Activated naive CD4-positive, alpha-beta T cell treated with anti-CD3 and anti-CD28 coated beads, Interleukin-2, amount 50 U/mL, for 72 hours (primary cell): ENCODE results near the gene ANP32A. TPM values are rescaled to one million over a fixed set of nuclear protein-coding genes. Genes with fewer than 3 reads are reported as not detected.
A peak's percentile ranks its signal among the peaks of the same experiment; 100 is the strongest.
"Not testable (repeated sequence)": the region's sequence is repeated elsewhere in the genome, so short reads cannot be mapped to it uniquely, and the experiment has no call there.

Experiments used
- ATAC-seq, 2 donors: fragments of 150-1000 bp; cut with Tn5 transposase; 2 replicates each; pipeline ENCODE4 v1.10.0; 2021; ENCODE audit warnings: mild to moderate bottlenecking in 2 of 2, moderate library complexity in 2 of 2
- DNase-seq, 2 donors: peaks; one replicate each; pipeline ENCODE4 v3.0.0; 2021 to 2022; ENCODE audit warnings: low spot score in 2 of 2
- H3K27ac Mint-ChIP-seq, 2 donors: one replicate each; pipeline ENCODE4 v1.8.0; 2022; ENCODE audit warnings: mild to moderate bottlenecking in 2 of 2, mixed read lengths in 2 of 2
- H3K36me3 Mint-ChIP-seq, 2 donors: one replicate each; pipeline ENCODE4 v1.8.0; 2022; ENCODE audit warnings: mixed read lengths in 2 of 2
- H3K9me3 Mint-ChIP-seq, 2 donors: one replicate each; pipeline ENCODE4 v1.8.0; 2022; ENCODE audit warnings: mixed read lengths in 2 of 2
- total RNA-seq, 2 donors: library from RNA; stranded (reverse); gene quantifications; one replicate each; pipeline ENCODE4 v1.2.3, GENCODE V29; 2022

The ANP32A gene
- total RNA-seq, 2 donors from 2014 or later: 136 to 237 TPM

DNA sequence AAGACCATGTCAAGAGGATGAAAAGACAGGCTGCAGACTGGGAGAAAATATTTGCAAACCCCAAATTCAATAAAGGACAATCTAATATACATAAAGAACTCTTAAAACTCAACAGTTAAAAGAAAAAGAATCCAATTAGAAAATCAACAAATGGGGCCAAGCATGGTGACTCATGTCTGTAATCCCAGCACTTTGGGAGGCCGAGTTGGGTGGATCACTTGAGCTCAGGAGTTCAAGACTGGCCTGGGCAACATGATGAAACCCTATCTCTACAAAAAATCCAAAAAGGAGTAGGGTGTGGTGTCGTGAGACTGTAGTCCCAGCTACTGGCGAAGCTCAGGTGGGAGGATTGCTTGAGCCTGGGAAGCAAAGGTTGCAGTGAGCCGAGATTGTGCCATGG is 57.6 kb downstream of the ANP32A start:
- DNase-seq (no peak), ATAC-seq (no peak)
- H3K36me3 Mint-ChIP-seq: no peaks in the 10 kb centered on the region
- H3K9me3 Mint-ChIP-seq: no peaks in the 10 kb centered on the region
- no peak overlapping the region for H3K27ac Mint-ChIP-seq

DNA sequence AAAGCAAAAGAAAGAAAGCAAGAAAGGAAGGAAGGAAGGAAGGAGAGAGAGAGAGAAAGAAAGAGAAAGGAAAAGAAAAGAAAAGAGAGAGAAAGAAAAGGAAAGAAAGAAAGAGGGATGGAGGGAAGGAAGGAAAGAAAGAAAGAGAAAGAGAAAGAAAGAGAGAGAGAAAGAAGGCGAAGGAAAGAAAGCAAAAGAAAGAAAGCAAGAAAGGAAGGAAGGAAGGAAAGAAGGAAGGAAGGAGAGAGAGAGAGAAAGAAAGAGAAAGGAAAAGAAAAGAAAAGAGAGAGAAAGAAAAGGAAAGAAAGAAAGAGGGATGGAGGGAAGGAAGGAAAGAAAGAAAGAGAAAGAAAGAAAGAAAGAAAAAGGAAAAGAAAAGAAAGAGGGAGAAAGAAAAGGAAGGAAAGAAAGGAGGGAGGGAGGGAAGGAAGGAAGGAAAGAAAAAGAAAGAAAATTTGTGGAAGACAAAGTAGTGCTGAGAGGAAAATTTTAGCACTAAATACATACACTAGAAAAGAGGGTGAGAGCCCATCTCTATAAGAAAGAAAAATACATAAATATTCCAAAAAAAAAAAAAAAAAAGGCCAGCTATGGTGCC is 60.6 kb downstream of the ANP32A start:
- H3K36me3 Mint-ChIP-seq, H3K9me3 Mint-ChIP-seq, ATAC-seq, DNase-seq, H3K27ac Mint-ChIP-seq: not testable (repeated sequence)

DNA sequence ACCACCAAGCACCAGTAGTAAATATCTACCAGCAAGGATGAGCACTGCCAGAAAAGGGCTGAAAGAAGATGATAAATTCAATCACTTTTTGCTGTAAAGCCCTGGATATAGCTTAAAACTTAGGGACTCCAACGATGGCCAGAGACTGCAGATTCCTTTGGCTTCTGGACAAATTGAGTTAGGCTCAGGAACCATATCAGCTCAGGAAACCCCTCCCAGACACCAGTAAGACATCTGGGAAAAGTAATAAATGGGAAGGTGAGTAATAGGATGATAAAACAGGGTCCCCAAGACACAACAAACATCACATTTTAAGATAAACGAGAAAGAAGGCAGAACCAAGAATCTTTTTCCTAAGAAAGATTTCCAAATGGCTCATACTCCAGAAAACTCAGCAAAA is 65.0 kb downstream of the ANP32A start:
- DNase-seq (no peak), ATAC-seq (no peak)
- Mint-ChIP-seq H3K36me3 (peaks cover 0 to 6% of the 10 kb centered on the region in 2 donors), H3K9me3 (no peaks in the 10 kb centered on the region), H3K27ac (no peak overlapping the region)

DNA sequence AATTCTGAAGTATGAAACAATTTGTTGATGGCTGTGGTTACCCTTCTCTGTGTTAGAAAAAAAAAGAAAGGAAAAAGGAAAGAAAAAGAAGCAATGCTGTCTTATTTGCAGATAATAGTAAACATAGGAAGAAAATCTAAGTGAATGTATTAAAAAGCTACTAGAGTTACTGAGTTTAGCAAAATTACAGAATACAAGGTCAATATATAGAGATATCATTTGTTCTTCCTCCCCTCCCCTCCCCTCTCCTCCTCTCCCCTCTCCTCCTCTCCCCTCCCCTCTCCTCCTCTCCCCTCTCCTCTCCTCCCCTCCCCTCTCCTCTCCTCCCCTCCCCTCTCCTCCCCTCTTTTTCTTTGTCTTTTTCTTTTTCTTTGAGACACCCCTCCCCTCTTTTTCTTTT is 69.1 kb downstream of the ANP32A start:
- ATAC-seq: no peak
- no peak overlapping the region for H3K27ac Mint-ChIP-seq

DNA sequence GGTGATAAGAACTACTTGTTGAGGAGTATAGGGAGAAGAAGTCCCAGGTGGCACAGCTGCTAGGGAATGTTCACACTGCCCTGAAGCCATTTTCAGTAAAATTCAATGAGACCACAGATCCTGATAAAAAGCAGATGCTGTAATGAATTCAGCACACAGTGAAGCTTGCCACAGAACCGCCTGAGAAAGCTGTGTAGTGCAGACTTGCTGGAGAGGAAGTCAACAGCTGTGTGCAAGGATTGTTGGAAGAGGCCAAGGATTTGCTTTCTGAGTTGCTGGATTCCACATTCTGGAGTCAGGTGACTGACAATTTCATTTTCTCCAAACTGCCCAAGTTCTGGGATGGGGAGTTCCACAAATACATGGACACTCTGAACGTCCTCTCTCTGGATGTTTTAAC is 70.9 kb downstream of the ANP32A start:
- Mint-ChIP-seq H3K9me3 (no peaks in the 10 kb centered on the region), H3K27ac (no peak overlapping the region), H3K36me3 (peaks cover 0 to 2% of the 10 kb centered on the region in 2 donors)
- DNase-seq (no peak), ATAC-seq (no peak)

More for the DNA sequence above, 69.1 kb downstream of the ANP32A start:
- Mint-ChIP-seq H3K36me3 (peaks cover 0 to 6% of the 10 kb centered on the region in 2 donors), H3K9me3 (no peaks in the 10 kb centered on the region)
- DNase-seq: no peak

DNA sequence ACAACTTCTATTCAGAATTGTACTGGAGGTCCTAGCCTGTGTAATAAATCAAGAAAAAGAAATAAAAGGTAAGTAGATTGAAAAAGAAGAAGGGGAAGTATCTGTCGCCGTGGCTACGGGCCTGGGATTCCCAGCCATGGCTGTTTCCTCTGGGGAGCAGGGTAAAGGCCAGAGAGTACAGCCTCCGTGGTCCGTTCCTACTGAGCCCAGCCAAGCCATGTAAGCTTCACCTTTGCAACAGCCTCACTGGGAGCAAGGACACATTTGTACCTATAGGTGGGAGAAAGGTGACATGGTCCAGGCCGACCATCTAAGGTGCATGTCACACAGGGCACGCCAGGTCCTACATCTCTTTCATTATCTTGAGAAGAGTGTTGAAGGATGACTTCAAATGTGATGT is 71.3 kb downstream of the ANP32A start:
- no peaks in the 10 kb centered on the region for H3K36me3 Mint-ChIP-seq
- ATAC-seq: no peak
- no peak for DNase-seq
- no peak overlapping the region for H3K27ac Mint-ChIP-seq
- H3K9me3 Mint-ChIP-seq: no peaks in the 10 kb centered on the region

DNA sequence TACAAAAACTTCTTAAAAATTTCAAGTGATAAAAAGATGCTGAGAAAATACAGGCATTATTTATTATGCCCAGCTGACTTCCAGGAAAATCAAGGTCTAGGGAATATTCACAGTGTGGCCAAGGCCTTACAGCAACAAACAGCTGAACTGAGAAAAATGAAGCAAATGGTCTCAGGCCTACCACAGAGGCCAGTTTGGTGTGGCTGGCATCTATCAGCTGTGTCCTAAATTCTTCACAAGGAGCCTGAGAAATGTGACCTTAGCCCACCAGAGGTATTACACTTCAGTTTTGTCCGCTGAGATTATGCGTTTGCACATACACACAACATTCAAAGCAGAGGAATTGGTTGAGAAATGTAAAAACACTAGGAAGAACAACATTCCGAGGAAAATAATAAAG is 77.4 kb downstream of the ANP32A start:
- Mint-ChIP-seq H3K36me3 (no peaks in the 10 kb centered on the region), H3K9me3 (no peaks in the 10 kb centered on the region), H3K27ac (no peak overlapping the region)
- ATAC-seq (no peak), DNase-seq (no peak)

DNA sequence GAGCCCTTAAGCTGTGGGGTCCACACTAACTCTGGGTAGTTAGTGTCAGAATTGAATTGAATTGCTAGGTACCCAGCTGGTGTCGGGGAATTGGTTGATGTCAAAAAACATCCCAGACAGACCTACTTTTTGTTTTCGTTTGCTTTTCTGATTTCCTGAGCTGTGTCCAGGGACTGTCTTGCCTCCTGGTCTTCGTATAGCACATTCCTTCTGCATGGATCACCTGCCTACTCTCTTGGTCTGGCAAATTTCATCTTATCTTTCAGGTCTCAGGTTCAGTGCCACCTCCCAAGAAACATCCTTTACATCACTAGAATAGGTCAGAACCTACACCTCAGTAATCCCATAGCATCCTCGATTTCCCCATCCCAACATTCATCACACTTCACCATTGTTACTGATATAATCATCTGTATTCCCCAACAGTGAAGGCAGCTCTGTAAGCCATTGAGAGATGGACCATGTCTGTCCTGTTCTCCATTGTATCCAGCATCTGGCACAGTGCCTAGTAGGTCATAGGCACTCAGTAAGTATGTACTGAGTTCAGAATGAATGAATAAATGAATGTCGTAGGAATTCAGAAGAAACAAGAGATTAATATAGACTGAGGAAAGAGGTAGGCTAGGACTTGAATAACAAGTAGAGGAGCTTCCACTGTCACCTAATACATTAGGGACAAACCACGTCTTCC is 81.2 kb downstream of the ANP32A start:
- Mint-ChIP-seq H3K36me3 (no peaks in the 10 kb centered on the region), H3K27ac (no peak overlapping the region), H3K9me3 (no peaks in the 10 kb centered on the region)
- no peak for DNase-seq
- ATAC-seq: no peak

DNA sequence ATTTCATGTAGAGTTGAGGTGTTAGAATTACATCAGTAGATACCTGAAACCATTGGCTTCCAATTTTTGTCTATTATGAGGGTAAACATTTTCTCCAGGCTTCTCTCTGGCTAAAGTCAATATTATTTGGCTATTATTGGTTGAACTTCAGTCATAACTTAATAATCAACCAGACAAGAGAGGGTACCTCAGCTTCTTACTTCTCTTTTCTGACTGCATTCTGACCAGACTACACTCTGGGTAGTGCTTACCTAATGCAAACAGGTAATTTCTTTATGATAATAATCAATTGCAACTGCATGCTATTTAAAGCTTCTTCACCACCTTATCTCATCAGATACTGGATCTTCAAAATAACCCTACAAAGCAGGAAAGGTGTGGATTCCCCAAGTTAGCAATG is 85.1 kb downstream of the ANP32A start:
- H3K27ac Mint-ChIP-seq: no peak overlapping the region
- ATAC-seq: no peak
- no peak for DNase-seq
- H3K36me3 Mint-ChIP-seq: no peaks in the 10 kb centered on the region
- H3K9me3 Mint-ChIP-seq: no peaks in the 10 kb centered on the region

DNA sequence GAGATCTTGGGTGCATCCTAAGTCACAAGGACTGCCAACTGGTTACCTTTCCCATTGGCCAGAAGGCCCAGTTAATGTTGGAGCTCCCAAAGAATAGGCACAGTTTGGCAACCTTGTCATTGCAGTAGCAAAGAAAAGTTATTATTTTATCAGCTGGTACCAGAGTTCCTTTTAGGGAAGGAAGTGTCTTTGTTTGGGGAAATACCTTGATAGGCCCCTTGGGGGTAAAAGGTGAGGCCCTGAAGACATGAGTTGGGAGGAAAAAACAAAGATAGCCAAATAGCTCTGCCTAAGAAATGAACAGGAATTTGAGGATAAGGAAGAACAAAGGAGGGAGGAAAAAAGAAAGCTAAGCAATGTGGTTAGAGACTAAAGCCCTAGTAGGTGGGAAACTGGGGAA is 85.8 kb downstream of the ANP32A start:
- H3K36me3 Mint-ChIP-seq: no peaks in the 10 kb centered on the region

DNA sequence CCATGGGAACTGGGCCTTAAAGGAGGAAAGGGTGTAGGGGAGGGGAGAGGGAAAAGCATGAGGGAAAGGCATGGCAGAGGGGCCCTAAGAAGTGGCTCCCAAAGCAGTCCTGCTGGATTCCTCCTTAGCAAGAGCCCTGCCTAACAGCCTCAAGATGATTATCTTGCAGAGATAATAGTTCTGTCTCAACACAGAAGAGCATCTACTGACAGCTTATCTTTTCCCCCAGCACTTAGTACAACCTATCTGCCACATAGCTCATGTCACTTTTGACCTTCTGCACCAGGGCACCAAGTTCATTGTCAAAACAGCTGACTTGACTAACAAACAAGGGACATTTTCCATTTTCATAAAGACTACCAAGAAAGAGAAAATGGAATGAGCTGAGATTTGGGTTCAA is 86.3 kb downstream of the ANP32A start:
- Mint-ChIP-seq H3K9me3 (no peaks in the 10 kb centered on the region), H3K27ac (no peak overlapping the region), H3K36me3 (no peaks in the 10 kb centered on the region)

More for the DNA sequence above, 85.8 kb downstream of the ANP32A start:
- no peaks in the 10 kb centered on the region for H3K9me3 Mint-ChIP-seq
- no peak overlapping the region for H3K27ac Mint-ChIP-seq
- DNase-seq (no peak), ATAC-seq (no peak)

DNA sequence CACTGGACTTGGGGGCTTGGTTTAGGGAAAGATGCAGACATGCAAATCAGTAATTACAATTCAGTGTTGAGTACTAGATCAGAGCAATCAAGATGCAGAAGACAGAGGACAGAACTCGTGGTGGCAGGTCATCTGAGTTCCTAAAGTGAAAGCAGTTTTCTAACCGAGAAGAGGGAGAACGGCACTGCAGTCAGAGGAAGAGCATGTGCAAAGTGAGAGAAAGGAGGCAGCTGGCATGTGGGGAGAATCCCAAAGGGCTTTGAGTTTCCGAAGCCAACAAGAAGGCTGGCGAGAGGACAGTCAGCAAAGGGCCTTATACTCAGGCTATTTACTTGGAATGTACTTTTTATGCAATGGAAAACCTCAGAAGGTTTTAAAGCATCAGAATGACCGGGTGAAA is 87.0 kb downstream of the ANP32A start:
- DNase-seq (no peak), ATAC-seq (no peak)
- Mint-ChIP-seq H3K36me3 (no peaks in the 10 kb centered on the region), H3K9me3 (no peaks in the 10 kb centered on the region), H3K27ac (no peak overlapping the region)

More for the DNA sequence above, 86.3 kb downstream of the ANP32A start:
- ATAC-seq (no peak), DNase-seq (no peak)

DNA sequence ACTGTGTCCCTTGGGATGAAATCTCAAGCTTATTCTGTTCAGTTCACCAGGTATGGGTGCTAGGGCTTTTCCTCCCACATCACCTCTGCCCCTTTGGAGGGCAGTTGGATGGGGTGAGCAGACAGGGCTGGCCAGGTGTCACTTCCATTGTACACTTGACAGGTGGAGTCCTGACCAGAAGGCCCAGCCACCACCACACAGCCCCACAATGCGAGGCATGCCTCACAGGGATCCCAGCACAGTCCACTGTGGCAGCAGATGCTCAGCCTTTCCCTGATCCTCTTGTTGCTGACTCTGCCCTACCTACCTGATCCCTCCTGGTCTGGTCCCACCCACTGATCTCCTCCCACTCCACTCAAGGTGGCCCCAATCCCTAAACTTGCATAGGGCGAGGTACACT is 88.2 kb downstream of the ANP32A start:
- ATAC-seq (no peak), DNase-seq (no peak)
- Mint-ChIP-seq H3K27ac (no peak overlapping the region), H3K36me3 (no peaks in the 10 kb centered on the region), H3K9me3 (no peaks in the 10 kb centered on the region)

DNA sequence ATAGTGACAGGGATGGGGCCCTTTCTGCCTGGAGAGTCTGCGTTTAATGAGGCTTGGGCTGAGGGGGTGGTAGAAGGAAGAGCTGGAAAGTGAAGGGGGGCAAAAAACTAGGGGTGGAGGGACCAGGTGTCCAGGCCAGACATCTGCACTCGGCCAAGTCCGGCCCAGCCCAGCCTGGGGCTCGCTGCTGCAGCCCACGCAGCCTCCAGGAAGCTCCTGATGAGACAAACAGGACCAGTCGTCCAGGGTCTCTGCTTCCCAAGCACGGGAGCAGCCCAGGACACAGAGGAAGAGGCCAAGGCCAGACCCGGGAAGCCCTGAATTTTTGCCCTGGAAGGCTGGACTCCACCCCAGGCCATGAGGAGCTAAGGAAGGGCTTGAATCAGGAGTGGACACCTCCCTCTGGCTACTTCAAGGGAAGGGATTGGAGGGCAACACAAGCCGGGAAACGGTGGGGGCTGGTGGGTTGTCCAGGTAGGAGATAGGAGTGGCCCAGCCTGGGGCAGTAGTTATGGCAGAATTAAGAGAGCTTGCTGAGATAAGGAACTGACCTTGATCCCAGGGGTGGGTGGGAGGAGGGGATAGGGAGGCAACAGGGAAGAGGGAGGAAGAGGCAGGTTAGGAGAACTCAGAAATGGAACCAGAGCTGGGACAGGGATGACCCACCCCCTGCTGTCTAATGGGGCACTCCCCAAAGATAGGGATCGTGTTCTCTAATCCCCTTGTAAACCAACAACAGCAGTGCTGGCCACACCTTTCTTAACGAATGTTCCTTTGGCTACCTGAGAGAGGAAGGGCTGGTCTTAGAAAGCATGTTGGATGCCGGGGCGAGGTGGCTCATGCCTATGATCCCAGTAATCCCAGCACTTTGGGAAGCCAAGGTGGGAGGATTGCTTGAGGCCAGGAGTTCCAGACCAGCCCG is 89.5 kb downstream of the ANP32A start:
- no peak for ATAC-seq
- Mint-ChIP-seq H3K27ac (no peak overlapping the region), H3K36me3 (no peaks in the 10 kb centered on the region), H3K9me3 (no peaks in the 10 kb centered on the region)
- no peak for DNase-seq

DNA sequence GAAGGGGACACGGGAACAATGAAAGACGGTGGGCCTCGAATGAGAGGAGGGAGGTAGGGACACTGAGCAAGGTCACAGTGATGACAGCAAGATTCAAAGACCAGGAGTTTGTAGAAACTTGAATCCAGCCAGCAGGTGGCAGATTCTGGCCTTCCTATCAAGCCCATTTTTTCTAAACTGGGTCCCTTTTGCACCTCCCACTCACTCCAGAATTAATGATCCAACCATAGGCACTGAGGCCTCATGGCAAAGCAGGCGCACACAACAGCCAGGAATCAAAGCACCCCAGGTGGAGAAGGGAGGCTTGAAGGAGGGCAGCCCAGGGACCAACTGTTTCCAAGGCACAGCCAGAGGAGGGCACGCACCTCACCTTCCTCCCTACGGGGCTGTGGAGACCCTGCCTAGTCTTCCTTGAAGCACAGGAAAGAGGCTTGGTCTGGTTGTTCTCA is 90.2 kb downstream of the ANP32A start:
- ATAC-seq (no peak), DNase-seq (peak in 1 of 2 donors; percentile 5)
- Mint-ChIP-seq H3K9me3 (no peaks in the 10 kb centered on the region), H3K36me3 (no peaks in the 10 kb centered on the region), H3K27ac (no peak overlapping the region)

DNA sequence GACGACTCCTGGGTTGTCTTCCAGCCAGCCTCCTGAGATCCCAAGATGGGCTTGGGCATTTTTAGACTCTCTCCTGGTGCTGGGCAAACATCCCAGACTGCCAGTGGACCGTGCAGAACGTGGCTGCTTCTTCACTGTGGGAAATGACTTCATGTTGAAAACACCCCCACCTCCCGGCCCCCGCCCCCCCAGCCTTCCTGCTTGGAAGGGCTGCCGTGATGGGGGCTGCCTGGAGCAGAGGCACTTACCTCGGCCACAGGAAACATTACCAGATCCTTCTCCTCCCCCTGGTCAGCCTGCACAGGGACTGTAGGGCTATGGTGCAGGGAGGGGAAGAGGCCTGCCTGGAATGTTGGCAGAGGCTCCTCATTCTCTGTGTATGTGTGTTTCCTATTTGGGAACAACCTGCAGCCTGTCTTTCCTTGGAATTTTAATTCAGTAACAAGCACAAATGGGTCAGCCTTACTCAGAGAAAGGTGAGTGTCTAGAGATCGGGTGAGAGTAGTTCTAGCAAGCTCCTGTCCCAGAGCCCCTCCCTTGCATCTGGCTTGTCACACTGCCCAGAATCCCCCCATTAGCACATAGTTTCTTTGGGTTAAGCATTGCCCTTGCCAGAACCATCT is 90.8 kb downstream of the ANP32A start:
- no peak overlapping the region for H3K27ac Mint-ChIP-seq
- ATAC-seq: no peak

More for the DNA sequence above, 90.8 kb downstream of the ANP32A start:
- no peak for DNase-seq
- Mint-ChIP-seq H3K9me3 (no peaks in the 10 kb centered on the region), H3K36me3 (no peaks in the 10 kb centered on the region)
